HepG2 (cell line): ENCODE measurements around the gene AFAP1. TPM values are rescaled to one million over a fixed set of nuclear protein-coding genes. Genes with fewer than 3 reads are reported as not detected.

Experiments
- CHD4 ChIP-seq: fragments of 200-600 bp; sonication (generic); IDR thresholded peaks from 2 replicates; pipeline ENCODE4 v1.7.0; 2017; ENCODE audit warnings: mild to moderate bottlenecking, low read length, borderline replicate concordance
- ESRRA ChIP-seq: sonication (generic); formaldehyde crosslinking; IDR thresholded peaks from 2 replicates; pipeline ENCODE4 v1.5.1; 2020; ENCODE audit warnings: mild to moderate bottlenecking, low read depth, missing genetic modification reagents
- GTF3A ChIP-seq: sonication (generic); formaldehyde crosslinking; conservative IDR thresholded peaks from 2 replicates; pipeline ENCODE4 v1.4.0; 2020; ENCODE audit warnings: mild to moderate bottlenecking, missing genetic modification reagents
- HNRNPUL1 ChIP-seq: fragments of 200-400 bp; formaldehyde crosslinking; IDR thresholded peaks from 2 replicates; pipeline ENCODE4 v1.6.1; 2017; ENCODE audit warnings: low read depth, mild to moderate bottlenecking, low read length, moderate library complexity
- MAZ ChIP-seq, 2 experiments: sonication (generic) in 1 of 2; formaldehyde crosslinking in 1 of 2; IDR thresholded peaks; 2 replicates each; pipeline versions ENCODE4 v1.5.0 to v1.6.1; 2012 to 2020; ENCODE audit warnings: low read depth in 2 of 2, mild to moderate bottlenecking in 2 of 2, borderline replicate concordance in 1 of 2, improper control_type of control experiment in 1 of 2, low read length in 1 of 2, missing genetic modification reagents in 1 of 2, moderate library complexity in 1 of 2
- SRSF4 ChIP-seq: fragments of 200-400 bp; formaldehyde crosslinking; IDR thresholded peaks from one replicate; pipeline ENCODE4 v1.6.1; 2018; ENCODE audit warnings: mild to moderate bottlenecking, low read depth, low read length, moderate library complexity; ENCODE audit not compliant: poor library complexity, severe bottlenecking
- TCF7 ChIP-seq: sonication (generic); IDR thresholded peaks from 2 replicates; pipeline ENCODE4 v1.6.1; 2016; ENCODE audit warnings: antibody characterized with exemption, low read depth
- ZNF180 ChIP-seq: sonication (generic); formaldehyde crosslinking; IDR thresholded peaks from 2 replicates; pipeline ENCODE4 v1.4.0; 2020; ENCODE audit warnings: low read depth, missing genetic modification reagents, borderline replicate concordance
- ZNF552 ChIP-seq: sonication (generic); formaldehyde crosslinking; IDR thresholded peaks from 2 replicates; pipeline ENCODE4 v1.9.0; 2022; ENCODE audit warnings: missing genetic modification reagents, mild to moderate bottlenecking, borderline replicate concordance
- ZNF607 ChIP-seq: sonication (generic); formaldehyde crosslinking; IDR thresholded peaks from 2 replicates; pipeline ENCODE4 v1.5.1; 2020; ENCODE audit warnings: missing genetic modification reagents, mild to moderate bottlenecking, borderline replicate concordance
- ZNF652 ChIP-seq: IDR thresholded peaks from 2 replicates; pipeline ENCODE4 v1.6.1; 2016; ENCODE audit warnings: low read depth, borderline replicate concordance
- ZNF788 ChIP-seq: sonication (generic); formaldehyde crosslinking; IDR thresholded peaks from 2 replicates; pipeline ENCODE4 v1.5.0; 2020; ENCODE audit warnings: mild to moderate bottlenecking, missing genetic modification reagents, borderline replicate concordance
- polyA plus RNA-seq, 8 experiments: library from polyadenylated mRNA; depleted of rRNA in 3 of 8; stranded (reverse) in 7 of 8; unstranded in 1 of 8; fragments of >200 nt; fragmentation: Illumina TruSeq in 4 of 8; extraction: Trizol in 4 of 8; gene quantifications; 2 replicates each; pipeline versions ENCODE4 v1.2.1 to v1.2.3, GENCODE V29; 2011 to 2016; ENCODE audit warnings: low read depth in 4 of 8, missing spikeins in 1 of 8, mixed read lengths in 1 of 8; ENCODE audit not compliant: insufficient read depth in 1 of 8
- total RNA-seq, 5 experiments: library from RNA; depleted of rRNA; stranded (reverse); fragments of >200 nt; fragmentation: Illumina TruSeq; extraction: Trizol; gene quantifications; 2 replicates each; pipeline ENCODE4 v1.2.3, GENCODE V29; 2016; ENCODE audit warnings: low read depth in 1 of 5
- TF ChIP-seq, protein P1 (sequence below): sonication (generic); formaldehyde crosslinking; IDR thresholded peaks from 2 replicates; pipeline ENCODE4 v1.9.0; 2022; ENCODE audit warnings: missing genetic modification reagents, mild to moderate bottlenecking, borderline replicate concordance
- TF ChIP-seq, protein P2 (sequence below): sonication (generic); formaldehyde crosslinking; IDR thresholded peaks from 2 replicates; pipeline ENCODE4 v1.9.0; 2021; ENCODE audit warnings: missing genetic modification reagents, borderline replicate concordance
- TF ChIP-seq, protein P3 (sequence below): sonication (generic); formaldehyde crosslinking; conservative IDR thresholded peaks from 2 replicates; pipeline ENCODE4 v1.5.0; 2020; ENCODE audit warnings: missing genetic modification reagents
- TF ChIP-seq, protein P4 (sequence below): sonication (generic); formaldehyde crosslinking; IDR thresholded peaks from 2 replicates; pipeline ENCODE4 v1.4.0; 2020; ENCODE audit warnings: missing genetic modification reagents, borderline replicate concordance

Gene AFAP1
- total and polyA plus RNA-seq, 2 of the 13 experiments (the other 11 are each of a cell fraction or from before 2014, with no cell fraction given): 2.5 TPM

DNA sequence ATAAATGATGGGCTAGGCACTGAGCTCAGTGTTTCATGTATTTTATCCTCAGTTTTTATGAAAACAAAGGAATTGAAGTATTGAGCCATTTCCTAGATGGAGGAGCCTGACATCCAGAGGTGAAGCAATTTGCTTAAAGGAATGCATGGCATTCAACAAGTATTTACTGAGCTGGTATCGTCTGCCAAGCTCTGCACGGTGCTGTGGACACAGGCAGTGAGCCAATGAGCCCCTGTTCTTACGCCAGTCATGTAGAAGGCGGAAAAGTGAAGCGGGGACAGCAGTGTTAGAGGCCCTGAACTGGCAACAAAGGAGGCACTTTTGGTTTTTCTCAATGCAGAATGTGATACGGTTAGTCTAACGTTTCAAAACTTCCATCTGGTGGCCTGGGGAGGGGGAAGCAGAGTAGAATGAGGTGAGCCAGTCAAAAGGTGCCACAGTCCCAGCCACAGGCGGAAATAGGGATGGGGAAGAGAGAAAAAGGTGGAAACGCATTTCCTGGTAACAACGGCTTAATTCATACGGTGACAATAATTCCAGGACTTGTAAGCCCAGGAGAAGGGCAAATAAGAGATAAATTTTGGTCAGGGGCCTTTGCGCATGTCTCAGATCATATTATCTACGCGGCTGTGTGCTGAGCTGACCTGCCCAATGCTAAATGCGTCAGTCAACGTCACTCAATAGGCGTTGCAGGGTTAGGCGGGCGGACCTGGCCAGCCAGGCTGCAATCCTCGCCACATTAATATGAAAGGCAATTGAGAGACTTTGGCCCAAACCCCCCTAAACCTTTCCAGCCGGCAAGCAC lies 133.9 kb downstream of the AFAP1 start (continued):
- TF ChIP-seq, protein P1, sequence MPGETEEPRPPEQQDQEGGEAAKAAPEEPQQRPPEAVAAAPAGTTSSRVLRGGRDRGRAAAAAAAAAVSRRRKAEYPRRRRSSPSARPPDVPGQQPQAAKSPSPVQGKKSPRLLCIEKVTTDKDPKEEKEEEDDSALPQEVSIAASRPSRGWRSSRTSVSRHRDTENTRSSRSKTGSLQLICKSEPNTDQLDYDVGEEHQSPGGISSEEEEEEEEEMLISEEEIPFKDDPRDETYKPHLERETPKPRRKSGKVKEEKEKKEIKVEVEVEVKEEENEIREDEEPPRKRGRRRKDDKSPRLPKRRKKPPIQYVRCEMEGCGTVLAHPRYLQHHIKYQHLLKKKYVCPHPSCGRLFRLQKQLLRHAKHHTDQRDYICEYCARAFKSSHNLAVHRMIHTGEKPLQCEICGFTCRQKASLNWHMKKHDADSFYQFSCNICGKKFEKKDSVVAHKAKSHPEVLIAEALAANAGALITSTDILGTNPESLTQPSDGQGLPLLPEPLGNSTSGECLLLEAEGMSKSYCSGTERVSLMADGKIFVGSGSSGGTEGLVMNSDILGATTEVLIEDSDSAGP: peak; percentile 68; the same call in 1 of the 2 replicates
- TF ChIP-seq CHD4 (no peak), ZNF652 (CRISPR knock-in tag) (no peak), ZNF552 (CRISPR knock-in tag) (no peak), HNRNPUL1 (no peak), ZNF180 (no peak), ZNF788 (CRISPR knock-in tag) (no peak; the same call in 1 of the 2 replicates), SRSF4 (no peak), ZNF607 (CRISPR knock-in tag) (no peak), ESRRA (no peak), TCF7 (peak; percentile 66), GTF3A (CRISPR knock-in tag) (no peak), MAZ (IDR thresholded peaks at IDR 0.05; ENCODE audit: borderline replicate concordance, low read depth, low read length) (no peak), MAZ (CRISPR knock-in tag; IDR thresholded peaks at IDR 0.05; ENCODE audit: low read depth) (no peak)
- TF ChIP-seq, protein P2, sequence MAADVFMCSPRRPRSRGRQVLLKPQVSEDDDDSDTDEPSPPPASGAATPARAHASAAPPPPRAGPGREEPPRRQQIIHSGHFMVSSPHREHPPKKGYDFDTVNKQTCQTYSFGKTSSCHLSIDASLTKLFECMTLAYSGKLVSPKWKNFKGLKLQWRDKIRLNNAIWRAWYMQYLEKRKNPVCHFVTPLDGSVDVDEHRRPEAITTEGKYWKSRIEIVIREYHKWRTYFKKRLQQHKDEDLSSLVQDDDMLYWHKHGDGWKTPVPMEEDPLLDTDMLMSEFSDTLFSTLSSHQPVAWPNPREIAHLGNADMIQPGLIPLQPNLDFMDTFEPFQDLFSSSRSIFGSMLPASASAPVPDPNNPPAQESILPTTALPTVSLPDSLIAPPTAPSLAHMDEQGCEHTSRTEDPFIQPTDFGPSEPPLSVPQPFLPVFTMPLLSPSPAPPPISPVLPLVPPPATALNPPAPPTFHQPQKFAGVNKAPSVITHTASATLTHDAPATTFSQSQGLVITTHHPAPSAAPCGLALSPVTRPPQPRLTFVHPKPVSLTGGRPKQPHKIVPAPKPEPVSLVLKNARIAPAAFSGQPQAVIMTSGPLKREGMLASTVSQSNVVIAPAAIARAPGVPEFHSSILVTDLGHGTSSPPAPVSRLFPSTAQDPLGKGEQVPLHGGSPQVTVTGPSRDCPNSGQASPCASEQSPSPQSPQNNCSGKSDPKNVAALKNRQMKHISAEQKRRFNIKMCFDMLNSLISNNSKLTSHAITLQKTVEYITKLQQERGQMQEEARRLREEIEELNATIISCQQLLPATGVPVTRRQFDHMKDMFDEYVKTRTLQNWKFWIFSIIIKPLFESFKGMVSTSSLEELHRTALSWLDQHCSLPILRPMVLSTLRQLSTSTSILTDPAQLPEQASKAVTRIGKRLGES (CRISPR knock-in tag): no peak
- TF ChIP-seq, protein P3, sequence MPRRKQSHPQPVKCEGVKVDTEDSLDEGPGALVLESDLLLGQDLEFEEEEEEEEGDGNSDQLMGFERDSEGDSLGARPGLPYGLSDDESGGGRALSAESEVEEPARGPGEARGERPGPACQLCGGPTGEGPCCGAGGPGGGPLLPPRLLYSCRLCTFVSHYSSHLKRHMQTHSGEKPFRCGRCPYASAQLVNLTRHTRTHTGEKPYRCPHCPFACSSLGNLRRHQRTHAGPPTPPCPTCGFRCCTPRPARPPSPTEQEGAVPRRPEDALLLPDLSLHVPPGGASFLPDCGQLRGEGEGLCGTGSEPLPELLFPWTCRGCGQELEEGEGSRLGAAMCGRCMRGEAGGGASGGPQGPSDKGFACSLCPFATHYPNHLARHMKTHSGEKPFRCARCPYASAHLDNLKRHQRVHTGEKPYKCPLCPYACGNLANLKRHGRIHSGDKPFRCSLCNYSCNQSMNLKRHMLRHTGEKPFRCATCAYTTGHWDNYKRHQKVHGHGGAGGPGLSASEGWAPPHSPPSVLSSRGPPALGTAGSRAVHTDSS (CRISPR knock-in tag): no peak
- TF ChIP-seq, protein P4, sequence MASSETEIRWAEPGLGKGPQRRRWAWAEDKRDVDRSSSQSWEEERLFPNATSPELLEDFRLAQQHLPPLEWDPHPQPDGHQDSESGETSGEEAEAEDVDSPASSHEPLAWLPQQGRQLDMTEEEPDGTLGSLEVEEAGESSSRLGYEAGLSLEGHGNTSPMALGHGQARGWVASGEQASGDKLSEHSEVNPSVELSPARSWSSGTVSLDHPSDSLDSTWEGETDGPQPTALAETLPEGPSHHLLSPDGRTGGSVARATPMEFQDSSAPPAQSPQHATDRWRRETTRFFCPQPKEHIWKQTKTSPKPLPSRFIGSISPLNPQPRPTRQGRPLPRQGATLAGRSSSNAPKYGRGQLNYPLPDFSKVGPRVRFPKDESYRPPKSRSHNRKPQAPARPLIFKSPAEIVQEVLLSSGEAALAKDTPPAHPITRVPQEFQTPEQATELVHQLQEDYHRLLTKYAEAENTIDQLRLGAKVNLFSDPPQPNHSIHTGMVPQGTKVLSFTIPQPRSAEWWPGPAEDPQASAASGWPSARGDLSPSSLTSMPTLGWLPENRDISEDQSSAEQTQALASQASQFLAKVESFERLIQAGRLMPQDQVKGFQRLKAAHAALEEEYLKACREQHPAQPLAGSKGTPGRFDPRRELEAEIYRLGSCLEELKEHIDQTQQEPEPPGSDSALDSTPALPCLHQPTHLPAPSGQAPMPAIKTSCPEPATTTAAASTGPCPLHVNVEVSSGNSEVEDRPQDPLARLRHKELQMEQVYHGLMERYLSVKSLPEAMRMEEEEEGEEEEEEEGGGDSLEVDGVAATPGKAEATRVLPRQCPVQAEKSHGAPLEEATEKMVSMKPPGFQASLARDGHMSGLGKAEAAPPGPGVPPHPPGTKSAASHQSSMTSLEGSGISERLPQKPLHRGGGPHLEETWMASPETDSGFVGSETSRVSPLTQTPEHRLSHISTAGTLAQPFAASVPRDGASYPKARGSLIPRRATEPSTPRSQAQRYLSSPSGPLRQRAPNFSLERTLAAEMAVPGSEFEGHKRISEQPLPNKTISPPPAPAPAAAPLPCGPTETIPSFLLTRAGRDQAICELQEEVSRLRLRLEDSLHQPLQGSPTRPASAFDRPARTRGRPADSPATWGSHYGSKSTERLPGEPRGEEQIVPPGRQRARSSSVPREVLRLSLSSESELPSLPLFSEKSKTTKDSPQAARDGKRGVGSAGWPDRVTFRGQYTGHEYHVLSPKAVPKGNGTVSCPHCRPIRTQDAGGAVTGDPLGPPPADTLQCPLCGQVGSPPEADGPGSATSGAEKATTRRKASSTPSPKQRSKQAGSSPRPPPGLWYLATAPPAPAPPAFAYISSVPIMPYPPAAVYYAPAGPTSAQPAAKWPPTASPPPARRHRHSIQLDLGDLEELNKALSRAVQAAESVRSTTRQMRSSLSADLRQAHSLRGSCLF (CRISPR knock-in tag): no peak
